Suprapubic skin (tissue), 4 donors: ENCODE results near the gene CRCP. TPM values are rescaled to one million over a fixed set of nuclear protein-coding genes. Genes with fewer than 3 reads are reported as not detected.
"Not testable (repeated sequence)": the region's sequence is repeated elsewhere in the genome, so short reads cannot be mapped to it uniquely, and the experiment has no call there.

Experiments used
- DNase-seq, 2 donors: peaks; one replicate each; pipeline ENCODE4 v3.0.0-alpha.2; 2019; ENCODE audit warnings: low spot score in 2 of 2
- H3K27ac ChIP-seq: fragments of 200-600 bp; sonication (generic); one replicate; pipeline ENCODE4 v1.5.1; 2019
- H3K27me3 ChIP-seq: fragments of 200-600 bp; sonication (generic); one replicate; pipeline ENCODE4 v1.5.1; 2019
- H3K36me3 ChIP-seq: fragments of 200-600 bp; sonication (generic); one replicate; pipeline ENCODE4 v1.5.1; 2019
- H3K4me1 ChIP-seq: fragments of 200-600 bp; sonication (generic); one replicate; pipeline ENCODE4 v1.5.1; 2019
- H3K4me3 ChIP-seq: fragments of 200-600 bp; sonication (generic); one replicate; pipeline ENCODE4 v1.5.1; 2019; ENCODE audit warnings: mild to moderate bottlenecking
- H3K9me3 ChIP-seq: fragments of 200-600 bp; sonication (generic); one replicate; pipeline ENCODE4 v1.5.1; 2019
- EP300 ChIP-seq: sonication (generic); formaldehyde crosslinking; IDR thresholded peaks from one replicate; pipeline ENCODE4 v1.6.1; 2017; ENCODE audit warnings: antibody characterized with exemption
- POLR2A ChIP-seq, 2 donors: fragments of 450-650 bp; IDR thresholded peaks; one replicate each; pipeline ENCODE4 v1.6.1; 2017; ENCODE audit warnings: antibody characterized with exemption in 2 of 2, mild to moderate bottlenecking in 2 of 2, moderate library complexity in 2 of 2
- POLR2AphosphoS5 ChIP-seq, 3 donors: sonication (generic); formaldehyde crosslinking; IDR thresholded peaks; one replicate each; pipeline ENCODE4 v1.6.1; 2017; ENCODE audit warnings: antibody characterized with exemption in 3 of 3
- WGBS: methylation state at CpG from one replicate; pipeline ENCODE4 v1.1.5; 2018; 5-methylcytosine and 5-hydroxymethylcytosine counted together
- total RNA-seq, 4 donors: library from RNA; depleted of rRNA; stranded (reverse); fragments of >200 nt; gene quantifications; one replicate each; pipeline ENCODE4 v1.1.0, GENCODE V29; 2016
- TF ChIP-seq, protein P1 (sequence below), 2 donors: fragments of 200-600 bp in 1 of 2; fragments of 450-650 bp in 1 of 2; sonication (generic) in 1 of 2; IDR thresholded peaks; one replicate each; pipeline ENCODE4 v1.5.1; 2016 to 2019; ENCODE audit warnings: antibody characterized with exemption in 2 of 2, mild to moderate bottlenecking in 1 of 2, moderate library complexity in 1 of 2

CRCP gene
- total RNA-seq, 4 donors from 2014 or later: 33.8 to 67.2 (median 42.8) TPM

DNA sequence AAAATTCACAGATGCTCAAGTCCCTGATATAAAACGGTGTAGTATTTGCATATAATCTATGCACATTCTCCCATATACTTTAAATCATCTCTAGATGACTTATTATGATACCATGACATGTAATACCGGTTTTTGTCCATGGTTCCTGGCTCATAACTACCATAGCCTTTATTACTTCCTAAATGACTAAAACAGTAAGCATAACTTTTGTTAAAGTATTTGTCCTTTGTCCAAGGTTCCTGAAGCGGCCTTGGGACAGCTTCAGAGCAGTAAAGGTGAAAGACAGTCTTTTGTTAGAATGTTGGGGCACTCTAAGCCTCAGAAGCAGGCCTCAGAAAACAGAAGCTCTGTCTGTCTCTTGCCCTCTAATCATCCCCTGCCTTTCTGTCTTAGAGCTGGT is 4.0 kb downstream of the CRCP start:
- Histone ChIP-seq H3K36me3 (peaks cover 8% of the 10 kb centered on the region), H3K27ac (peak overlapping the region; percentile 39), H3K4me1 (peaks cover 63% of the 10 kb centered on the region), H3K9me3 (no peaks in the 10 kb centered on the region), H3K27me3 (no peaks in the 10 kb centered on the region), H3K4me3 (no peak overlapping the region)
- TF ChIP-seq EP300: no peak
- no peak for TF ChIP-seq POLR2AphosphoS5 (IDR thresholded peaks at IDR 0.05)
- TF ChIP-seq POLR2A (IDR thresholded peaks at IDR 0.05): no peak
- WGBS: 42% methylated on average over 3 of the region's 3 CpGs
- DNase-seq: no peak

GRCh38 chr7:66119245-66119850 is 4.7 kb downstream of the CRCP start:
- TF ChIP-seq, protein P1, sequence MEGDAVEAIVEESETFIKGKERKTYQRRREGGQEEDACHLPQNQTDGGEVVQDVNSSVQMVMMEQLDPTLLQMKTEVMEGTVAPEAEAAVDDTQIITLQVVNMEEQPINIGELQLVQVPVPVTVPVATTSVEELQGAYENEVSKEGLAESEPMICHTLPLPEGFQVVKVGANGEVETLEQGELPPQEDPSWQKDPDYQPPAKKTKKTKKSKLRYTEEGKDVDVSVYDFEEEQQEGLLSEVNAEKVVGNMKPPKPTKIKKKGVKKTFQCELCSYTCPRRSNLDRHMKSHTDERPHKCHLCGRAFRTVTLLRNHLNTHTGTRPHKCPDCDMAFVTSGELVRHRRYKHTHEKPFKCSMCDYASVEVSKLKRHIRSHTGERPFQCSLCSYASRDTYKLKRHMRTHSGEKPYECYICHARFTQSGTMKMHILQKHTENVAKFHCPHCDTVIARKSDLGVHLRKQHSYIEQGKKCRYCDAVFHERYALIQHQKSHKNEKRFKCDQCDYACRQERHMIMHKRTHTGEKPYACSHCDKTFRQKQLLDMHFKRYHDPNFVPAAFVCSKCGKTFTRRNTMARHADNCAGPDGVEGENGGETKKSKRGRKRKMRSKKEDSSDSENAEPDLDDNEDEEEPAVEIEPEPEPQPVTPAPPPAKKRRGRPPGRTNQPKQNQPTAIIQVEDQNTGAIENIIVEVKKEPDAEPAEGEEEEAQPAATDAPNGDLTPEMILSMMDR (IDR thresholded peaks at IDR 0.05): no peak
- TF ChIP-seq EP300 (no peak), POLR2A (IDR thresholded peaks at IDR 0.05) (no peak), POLR2AphosphoS5 (IDR thresholded peaks at IDR 0.05) (no peak)
- DNase-seq: no peak
- 85% methylated on average over 4 of the region's 4 CpGs for WGBS
- H3K4me1 ChIP-seq: peaks cover 61% of the 10 kb centered on the region
- no peaks in the 10 kb centered on the region for H3K27me3 ChIP-seq
- peaks cover 8% of the 10 kb centered on the region for H3K36me3 ChIP-seq
- peak overlapping the region; percentile 39 for H3K27ac ChIP-seq
- H3K4me3 ChIP-seq: no peak overlapping the region
- H3K9me3 ChIP-seq: no peaks in the 10 kb centered on the region

GRCh38 chr7:66123175-66123528 is 8.5 kb downstream of the CRCP start:
- H3K36me3 ChIP-seq: peaks cover 8% of the 10 kb centered on the region
- H3K27me3 ChIP-seq: no peaks in the 10 kb centered on the region
- no peak overlapping the region for H3K4me3 ChIP-seq
- no peak overlapping the region for H3K27ac ChIP-seq
- no peaks in the 10 kb centered on the region for H3K9me3 ChIP-seq
- H3K4me1 ChIP-seq: peaks cover 64% of the 10 kb centered on the region
- TF ChIP-seq EP300 (no peak), POLR2AphosphoS5 (IDR thresholded peaks at IDR 0.05) (no peak), POLR2A (IDR thresholded peaks at IDR 0.05) (no peak)
- TF ChIP-seq, protein P1 (IDR thresholded peaks at IDR 0.05): no peak
- 90% methylated on average over 9 of the region's 9 CpGs for WGBS
- no peak for DNase-seq

DNA sequence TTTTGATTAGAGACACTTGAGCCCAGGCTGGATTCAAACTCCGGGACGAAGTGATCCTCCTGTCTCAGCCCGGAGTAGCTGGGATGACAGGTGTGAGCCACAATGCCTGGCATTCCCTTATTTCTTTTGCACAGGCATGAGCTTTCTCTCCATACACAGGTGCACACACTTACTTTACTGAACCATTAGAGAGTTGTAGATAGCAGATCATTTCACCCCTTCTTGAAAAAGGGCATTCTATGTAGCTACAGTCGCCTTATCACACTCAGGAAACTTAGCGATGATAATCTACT is 9.9 kb downstream of the CRCP start:
- H3K27ac ChIP-seq, DNase-seq: not testable (repeated sequence)
- 62% methylated on average over 5 of the region's 5 CpGs for WGBS

GRCh38 chr7:66125052-66125694 is 10.5 kb downstream of the CRCP start:
- H3K4me3 ChIP-seq: no peak overlapping the region
- no peak for TF ChIP-seq POLR2AphosphoS5 (IDR thresholded peaks at IDR 0.05)
- no peak for TF ChIP-seq POLR2A (IDR thresholded peaks at IDR 0.05)
- TF ChIP-seq EP300: no peak
- TF ChIP-seq, protein P1 (IDR thresholded peaks at IDR 0.05): no peak
- no peak for DNase-seq
- WGBS: 18% methylated on average over 4 of the region's 4 CpGs
- no peaks in the 10 kb centered on the region for H3K9me3 ChIP-seq
- no peak overlapping the region for H3K27ac ChIP-seq
- H3K4me1 ChIP-seq: peaks cover 46% of the 10 kb centered on the region
- peaks cover 8% of the 10 kb centered on the region for H3K36me3 ChIP-seq
- no peaks in the 10 kb centered on the region for H3K27me3 ChIP-seq

More for the DNA sequence above, 9.9 kb downstream of the CRCP start:
- H3K4me3 ChIP-seq, H3K36me3 ChIP-seq, H3K27me3 ChIP-seq, H3K9me3 ChIP-seq: not testable (repeated sequence)
- H3K4me1 ChIP-seq: peaks cover 52% of the 10 kb centered on the region

- DNase-seq, H3K27ac ChIP-seq, H3K4me3 ChIP-seq, H3K9me3 ChIP-seq, H3K36me3 ChIP-seq, H3K27me3 ChIP-seq: not testable (repeated sequence)
- H3K4me1 ChIP-seq: peaks cover 45% of the 10 kb centered on the region
- 59% methylated on average over 6 of the region's 6 CpGs for WGBS
Measured at GRCh38 chr7:66125781-66126352, 11.2 kb downstream of the CRCP start.

GRCh38 chr7:66127172-66127571 is 12.5 kb downstream of the CRCP start:
- not testable (repeated sequence) for H3K4me3 ChIP-seq, DNase-seq, H3K9me3 ChIP-seq, H3K27ac ChIP-seq, H3K27me3 ChIP-seq
- WGBS: 75% methylated on average over 3 of the region's 3 CpGs
- Histone ChIP-seq H3K4me1 (peaks cover 42% of the 10 kb centered on the region), H3K36me3 (peaks cover 14% of the 10 kb centered on the region)
